Cardiac fibroblast (primary cell): Measurements from ENCODE around the gene AQP2.

Source experiments
- DNase-seq, 2 donors: peaks; one replicate each; pipeline versions ENCODE4 v3.0.0 to v3.0.0-alpha.2; 2010; ENCODE audit warnings: low read depth in 2 of 2
- H3K4me3 ChIP-seq, 2 donors: replicated peaks in 1 of 2; 1 replicate in 1 of 2; 2 replicates in 1 of 2; pipeline ENCODE4 v1.5.1; 2011; ENCODE audit warnings: low read depth in 2 of 2, low read length in 2 of 2, mild to moderate bottlenecking in 2 of 2, moderate library complexity in 1 of 2
- CTCF ChIP-seq: IDR thresholded peaks from one replicate; pipeline ENCODE4 v1.5.1; 2011; ENCODE audit warnings: low read depth, mild to moderate bottlenecking, low read length, inconsistent platforms

The AQP2 gene

GRCh38 chr12:49932023-49932422 is 18.5 kb upstream of the AQP2 start:
- DNase-seq = no peak
- no peak overlapping the region for H3K4me3 ChIP-seq
- no peak for TF ChIP-seq CTCF

- no peak for TF ChIP-seq CTCF
These were observed 17.9 kb upstream of the AQP2 start for GRCh38 chr12:49932533-49933130.

GRCh38 chr12:49933796-49934195 is 16.7 kb upstream of the AQP2 start:
- no peak for TF ChIP-seq CTCF
- H3K4me3 ChIP-seq = no peak overlapping the region
- DNase-seq = peak; percentile 44 to 46

More at GRCh38 chr12:49932533-49933130, 17.9 kb upstream of the AQP2 start:
- DNase-seq = no peak
- no peak overlapping the region for H3K4me3 ChIP-seq

- DNase-seq = peak; percentile 21 to 48
- no peak overlapping the region for H3K4me3 ChIP-seq
- no peak for TF ChIP-seq CTCF
These were observed 16.0 kb upstream of the AQP2 start for GRCh38 chr12:49934505-49934904.

- no peak overlapping the region for H3K4me3 ChIP-seq
- TF ChIP-seq CTCF = no peak
- DNase-seq = no peak
These were observed 13.6 kb upstream of the AQP2 start for GRCh38 chr12:49936925-49937324.

GRCh38 chr12:49937639-49938300 is 12.8 kb upstream of the AQP2 start:
- no peak overlapping the region for H3K4me3 ChIP-seq
- no peak for DNase-seq
- no peak for TF ChIP-seq CTCF

GRCh38 chr12:49939307-49939706 is 11.2 kb upstream of the AQP2 start:
- no peak overlapping the region for H3K4me3 ChIP-seq
- DNase-seq = no peak
- TF ChIP-seq CTCF = no peak
